CD14-positive monocyte (primary cell): ENCODE results near the gene ARHGEF10L. TPM values are rescaled to one million over a fixed set of nuclear protein-coding genes. Genes with fewer than 3 reads are reported as not detected.
A peak's percentile ranks its signal among the peaks of the same experiment; 100 is the strongest.
"Not testable (repeated sequence)": the region's sequence is repeated elsewhere in the genome, so short reads cannot be mapped to it uniquely, and the experiment has no call there.

ENCODE experiments used
- DNase-seq, 3 donors: peaks; one replicate each; pipeline ENCODE4 v3.0.0-alpha.2; 2011 to 2022
- H2AFZ ChIP-seq: 2 replicates; pipeline ENCODE4 v1.6.0; 2012; ENCODE audit warnings: mild to moderate bottlenecking, low read depth, low read length, inconsistent platforms; ENCODE audit not compliant: insufficient read depth, poor library complexity, severe bottlenecking
- H3K27ac ChIP-seq, 2 donors: 1 replicate in 1 of 2; 2 replicates in 1 of 2; pipeline ENCODE4 v1.5.1; 2012 to 2013; ENCODE audit warnings: low read length in 2 of 2, control low read depth in 1 of 2, inconsistent platforms in 1 of 2, low read depth in 1 of 2, mild to moderate bottlenecking in 1 of 2
- H3K27me3 ChIP-seq, 2 donors: one replicate each; pipeline versions ENCODE4 v1.6.0 to v1.6.1; 2011 to 2013; ENCODE audit warnings: low read length in 2 of 2; ENCODE audit not compliant: control insufficient read depth in 2 of 2, insufficient read depth in 2 of 2
- H3K36me3 ChIP-seq, 2 donors: replicated peaks in 1 of 2; 1 replicate in 1 of 2; 2 replicates in 1 of 2; pipeline versions ENCODE4 v1.5.1 to v1.6.1; 2012 to 2013; ENCODE audit warnings: low read length in 2 of 2, control low read depth in 1 of 2, inconsistent platforms in 1 of 2, mild to moderate bottlenecking in 1 of 2; ENCODE audit not compliant: insufficient read depth in 2 of 2, control insufficient read depth in 1 of 2
- H3K4me1 ChIP-seq, 2 donors: 1 replicate in 1 of 2; 2 replicates in 1 of 2; pipeline versions ENCODE4 v1.5.1 to v1.6.1; 2012 to 2013; ENCODE audit warnings: low read length in 2 of 2, control low read depth in 1 of 2, inconsistent platforms in 1 of 2, mild to moderate bottlenecking in 1 of 2, moderate library complexity in 1 of 2; ENCODE audit not compliant: insufficient read depth in 2 of 2, control insufficient read depth in 1 of 2
- H3K4me2 ChIP-seq: replicated peaks from 2 replicates; pipeline ENCODE3; 2012; ENCODE audit warnings: low read length, moderate library complexity, mild to moderate bottlenecking; ENCODE audit not compliant: poor library complexity, severe bottlenecking; ENCODE audit errors: extremely low read depth
- H3K4me3 ChIP-seq, 3 experiments: fragments of 200-600 bp in 1 of 3; sonication (generic) in 1 of 3; replicated peaks in 1 of 3; 1 replicate in 2 of 3; 2 replicates in 1 of 3; pipeline ENCODE4 v1.5.1; 2011 to 2013; ENCODE audit warnings: low read length in 3 of 3, mild to moderate bottlenecking in 3 of 3, control low read depth in 2 of 3, low read depth in 2 of 3, inconsistent platforms in 1 of 3, moderate library complexity in 1 of 3
- H3K79me2 ChIP-seq: 2 replicates; pipeline ENCODE4 v1.6.0; 2012; ENCODE audit warnings: mild to moderate bottlenecking, control low read depth, inconsistent platforms, low read length, moderate library complexity; ENCODE audit not compliant: insufficient read depth
- H3K9ac ChIP-seq: 2 replicates; pipeline ENCODE4 v1.6.0; 2017; ENCODE audit warnings: low read length, mild to moderate bottlenecking; ENCODE audit not compliant: insufficient read depth, poor library complexity, severe bottlenecking
- H3K9me3 ChIP-seq, 2 donors: replicated peaks in 1 of 2; 1 replicate in 1 of 2; 2 replicates in 1 of 2; pipeline versions ENCODE4 v1.5.1 to v1.6.1; 2012 to 2013; ENCODE audit warnings: low read length in 2 of 2, control low read depth in 1 of 2; ENCODE audit not compliant: control insufficient read depth in 1 of 2, insufficient read depth in 1 of 2
- H4K20me1 ChIP-seq: 2 replicates; pipeline ENCODE4 v1.6.0; 2012; ENCODE audit warnings: mild to moderate bottlenecking, low read length, control low read depth, moderate library complexity; ENCODE audit not compliant: insufficient read depth
- H3K27ac Mint-ChIP-seq, 7 donors: one replicate each; pipeline ENCODE4 v1.8.0; 2020; ENCODE audit warnings: mild to moderate bottlenecking in 7 of 7, mixed read lengths in 7 of 7, moderate library complexity in 6 of 7, inconsistent platforms in 2 of 7
- H3K27me3 Mint-ChIP-seq, 3 donors: one replicate each; pipeline ENCODE4 v1.8.0; 2021 to 2022; ENCODE audit warnings: low read depth in 3 of 3, mild to moderate bottlenecking in 3 of 3, mixed read lengths in 3 of 3, moderate library complexity in 3 of 3, inconsistent platforms in 1 of 3
- H3K36me3 Mint-ChIP-seq, 2 donors: one replicate each; pipeline ENCODE4 v1.8.0; 2020; ENCODE audit warnings: mixed read lengths in 2 of 2, inconsistent platforms in 1 of 2, mild to moderate bottlenecking in 1 of 2
- H3K4me1 Mint-ChIP-seq: one replicate; pipeline ENCODE4 v1.8.0; 2020; ENCODE audit warnings: mild to moderate bottlenecking, mixed read lengths
- H3K4me3 Mint-ChIP-seq, 2 donors: one replicate each; pipeline ENCODE4 v1.8.0; 2020; ENCODE audit warnings: mild to moderate bottlenecking in 2 of 2, mixed read lengths in 2 of 2, moderate library complexity in 1 of 2
- H3K9me3 Mint-ChIP-seq, 7 donors: one replicate each; pipeline ENCODE4 v1.8.0; 2020 to 2022; ENCODE audit warnings: mixed read lengths in 7 of 7, mild to moderate bottlenecking in 6 of 7, moderate library complexity in 6 of 7, inconsistent platforms in 2 of 7
- WGBS: methylation state at CpG from one replicate; pipeline ENCODE4 v1.1.5; 2013; ENCODE audit warnings: missing lambda C conversion rate; ENCODE audit not compliant: insufficient coverage; 5-methylcytosine and 5-hydroxymethylcytosine counted together
- intact Hi-C, 2 donors: fragments of 100-400 bp; cut with micrococcal nuclease; formaldehyde crosslinking; loops; one replicate each; pipeline versions ENCODE4 v1.15.0 to v1.15.1; 2023
- polyA minus RNA-seq: library from RNA; depleted of rRNA, polyadenylated mRNA; stranded (reverse); fragments of >200 nt; gene quantifications from 2 replicates; pipeline ENCODE4 v1.2.3, GENCODE V29; 2012
- polyA plus RNA-seq, 3 donors: library from polyadenylated mRNA; depleted of rRNA in 1 of 3; unstranded in 2 of 3; stranded (reverse) in 1 of 3; fragments of 300-500 nt in 2 of 3; fragments of >200 nt in 1 of 3; fragmentation: Illumina TruSeq in 2 of 3; gene quantifications; 1 replicate in 2 of 3; 2 replicates in 1 of 3; pipeline ENCODE4 v1.2.3, GENCODE V29; 2012 to 2021
- total RNA-seq, 12 experiments: library from RNA in 1 of 12; stranded (reverse) in 1 of 12; fragments of 120-200 nt in 1 of 12; gene quantifications; one replicate each; pipeline ENCODE4 v1.2.4 and lab custom pipeline; 2013 to 2026; ENCODE audit warnings: mixed read lengths in 6 of 12, inconsistent platforms in 1 of 12
- TF ChIP-seq, protein P1 (sequence below): fragments of 200-600 bp; IDR thresholded peaks from one replicate; pipeline ENCODE4 v1.8.0; 2022; ENCODE audit warnings: antibody characterized with exemption, mild to moderate bottlenecking

Gene ARHGEF10L, protein sequence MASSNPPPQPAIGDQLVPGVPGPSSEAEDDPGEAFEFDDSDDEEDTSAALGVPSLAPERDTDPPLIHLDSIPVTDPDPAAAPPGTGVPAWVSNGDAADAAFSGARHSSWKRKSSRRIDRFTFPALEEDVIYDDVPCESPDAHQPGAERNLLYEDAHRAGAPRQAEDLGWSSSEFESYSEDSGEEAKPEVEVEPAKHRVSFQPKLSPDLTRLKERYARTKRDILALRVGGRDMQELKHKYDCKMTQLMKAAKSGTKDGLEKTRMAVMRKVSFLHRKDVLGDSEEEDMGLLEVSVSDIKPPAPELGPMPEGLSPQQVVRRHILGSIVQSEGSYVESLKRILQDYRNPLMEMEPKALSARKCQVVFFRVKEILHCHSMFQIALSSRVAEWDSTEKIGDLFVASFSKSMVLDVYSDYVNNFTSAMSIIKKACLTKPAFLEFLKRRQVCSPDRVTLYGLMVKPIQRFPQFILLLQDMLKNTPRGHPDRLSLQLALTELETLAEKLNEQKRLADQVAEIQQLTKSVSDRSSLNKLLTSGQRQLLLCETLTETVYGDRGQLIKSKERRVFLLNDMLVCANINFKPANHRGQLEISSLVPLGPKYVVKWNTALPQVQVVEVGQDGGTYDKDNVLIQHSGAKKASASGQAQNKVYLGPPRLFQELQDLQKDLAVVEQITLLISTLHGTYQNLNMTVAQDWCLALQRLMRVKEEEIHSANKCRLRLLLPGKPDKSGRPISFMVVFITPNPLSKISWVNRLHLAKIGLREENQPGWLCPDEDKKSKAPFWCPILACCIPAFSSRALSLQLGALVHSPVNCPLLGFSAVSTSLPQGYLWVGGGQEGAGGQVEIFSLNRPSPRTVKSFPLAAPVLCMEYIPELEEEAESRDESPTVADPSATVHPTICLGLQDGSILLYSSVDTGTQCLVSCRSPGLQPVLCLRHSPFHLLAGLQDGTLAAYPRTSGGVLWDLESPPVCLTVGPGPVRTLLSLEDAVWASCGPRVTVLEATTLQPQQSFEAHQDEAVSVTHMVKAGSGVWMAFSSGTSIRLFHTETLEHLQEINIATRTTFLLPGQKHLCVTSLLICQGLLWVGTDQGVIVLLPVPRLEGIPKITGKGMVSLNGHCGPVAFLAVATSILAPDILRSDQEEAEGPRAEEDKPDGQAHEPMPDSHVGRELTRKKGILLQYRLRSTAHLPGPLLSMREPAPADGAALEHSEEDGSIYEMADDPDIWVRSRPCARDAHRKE (N-terminal part only)
- 56.4 TPM for total RNA-seq (2013)
- polyA plus RNA-seq (10 to 100 TPM; 20.7 to 95.7 (median 23.7) TPM), polyA minus RNA-seq (84.8 and 112 TPM in 2 replicates), total RNA-seq (lab: John Stamatoyannopoulos, UW) (50.5 to 109 (median 80.2) reads per million in 11 experiments)

DNA sequence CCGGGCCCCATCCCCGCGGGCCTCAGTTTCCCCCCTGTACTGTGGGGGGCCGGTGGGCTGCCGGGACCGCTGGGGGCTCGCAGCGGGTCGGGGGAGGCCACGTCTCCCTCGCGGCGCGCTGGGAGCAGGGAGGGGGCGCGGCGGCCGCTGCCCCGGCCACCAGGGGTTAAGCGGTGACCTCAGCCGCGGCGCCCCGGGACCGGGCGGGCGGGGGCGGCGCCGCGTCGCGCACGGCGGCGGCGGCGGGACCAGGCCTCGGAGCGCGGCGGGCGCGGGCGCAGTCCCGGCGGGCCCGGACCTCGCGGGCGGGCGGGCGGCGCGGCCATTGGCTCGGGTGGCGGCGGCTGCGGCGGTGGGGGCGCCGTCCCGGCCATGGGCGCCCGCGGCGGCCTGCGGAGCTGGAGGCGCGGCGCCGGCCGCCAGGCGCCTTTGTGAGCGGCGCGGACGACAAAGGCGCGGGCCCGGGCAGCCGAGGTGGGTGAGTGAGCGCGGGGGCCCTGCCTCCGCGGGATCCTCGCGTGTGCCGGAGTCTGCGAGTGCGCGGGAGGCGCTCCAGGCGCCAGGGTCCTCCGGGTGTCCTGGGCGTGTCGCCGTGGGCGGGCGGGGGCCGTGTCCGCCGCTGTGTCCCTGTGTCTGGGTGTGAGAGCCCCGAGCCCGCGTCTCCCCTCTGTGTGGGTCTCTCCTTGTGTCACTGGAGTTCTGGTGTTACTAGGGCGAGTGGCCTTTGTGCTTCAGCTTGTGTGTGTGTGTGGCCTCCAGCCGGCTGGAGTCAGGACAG is at the start of gene ARHGEF10L:
Gene ARHGEF10L (plus strand): TSS at position 222 of the 778 bp plus-strand sequence. CDS start 40,898 bp downstream, outside the sequence.
- Histone ChIP-seq H3K4me2 (peak within 1 kb of the TSS; percentile 80), H4K20me1 (no peaks in the 10 kb centered on the region), H3K4me1 (peaks cover 36 to 40% of the 10 kb centered on the region in 2 donors), H2AFZ (peak within 1 kb of the TSS; percentile 83), H3K36me3 (no peaks in the 10 kb centered on the region), H3K79me2 (no peaks in the 10 kb centered on the region), H3K27ac (no peak within 1 kb of the TSS), H3K9ac (peak within 1 kb of the TSS; percentile 46), H3K9me3 (peaks cover 0 to 6% of the 10 kb centered on the region in 2 donors), H3K27me3 (peaks cover 21 to 30% of the 10 kb centered on the region in 2 donors), H3K4me3 (peak within 1 kb of the TSS; percentile 27 to 74 (median 40))
- TF ChIP-seq, protein P1, sequence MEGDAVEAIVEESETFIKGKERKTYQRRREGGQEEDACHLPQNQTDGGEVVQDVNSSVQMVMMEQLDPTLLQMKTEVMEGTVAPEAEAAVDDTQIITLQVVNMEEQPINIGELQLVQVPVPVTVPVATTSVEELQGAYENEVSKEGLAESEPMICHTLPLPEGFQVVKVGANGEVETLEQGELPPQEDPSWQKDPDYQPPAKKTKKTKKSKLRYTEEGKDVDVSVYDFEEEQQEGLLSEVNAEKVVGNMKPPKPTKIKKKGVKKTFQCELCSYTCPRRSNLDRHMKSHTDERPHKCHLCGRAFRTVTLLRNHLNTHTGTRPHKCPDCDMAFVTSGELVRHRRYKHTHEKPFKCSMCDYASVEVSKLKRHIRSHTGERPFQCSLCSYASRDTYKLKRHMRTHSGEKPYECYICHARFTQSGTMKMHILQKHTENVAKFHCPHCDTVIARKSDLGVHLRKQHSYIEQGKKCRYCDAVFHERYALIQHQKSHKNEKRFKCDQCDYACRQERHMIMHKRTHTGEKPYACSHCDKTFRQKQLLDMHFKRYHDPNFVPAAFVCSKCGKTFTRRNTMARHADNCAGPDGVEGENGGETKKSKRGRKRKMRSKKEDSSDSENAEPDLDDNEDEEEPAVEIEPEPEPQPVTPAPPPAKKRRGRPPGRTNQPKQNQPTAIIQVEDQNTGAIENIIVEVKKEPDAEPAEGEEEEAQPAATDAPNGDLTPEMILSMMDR = no peak
- under 1% methylated on average over 102 of the region's 108 CpGs for WGBS
- Mint-ChIP-seq H3K9me3 (peaks cover 0 to 10% (median 6%) of the 10 kb centered on the region in 7 donors), H3K27ac (peak within 1 kb of the TSS in 2 of 7 donors; percentile 7 to 24), H3K4me3 (peak within 1 kb of the TSS; percentile 82 to 91), H3K27me3 (peaks cover 41 to 44% (median 42%) of the 10 kb centered on the region in 3 donors), H3K4me1 (peaks cover 33% of the 10 kb centered on the region), H3K36me3 (peaks cover 4 to 5% of the 10 kb centered on the region in 2 donors)
- no peak for DNase-seq
- intact Hi-C loops = no loop called here

DNA sequence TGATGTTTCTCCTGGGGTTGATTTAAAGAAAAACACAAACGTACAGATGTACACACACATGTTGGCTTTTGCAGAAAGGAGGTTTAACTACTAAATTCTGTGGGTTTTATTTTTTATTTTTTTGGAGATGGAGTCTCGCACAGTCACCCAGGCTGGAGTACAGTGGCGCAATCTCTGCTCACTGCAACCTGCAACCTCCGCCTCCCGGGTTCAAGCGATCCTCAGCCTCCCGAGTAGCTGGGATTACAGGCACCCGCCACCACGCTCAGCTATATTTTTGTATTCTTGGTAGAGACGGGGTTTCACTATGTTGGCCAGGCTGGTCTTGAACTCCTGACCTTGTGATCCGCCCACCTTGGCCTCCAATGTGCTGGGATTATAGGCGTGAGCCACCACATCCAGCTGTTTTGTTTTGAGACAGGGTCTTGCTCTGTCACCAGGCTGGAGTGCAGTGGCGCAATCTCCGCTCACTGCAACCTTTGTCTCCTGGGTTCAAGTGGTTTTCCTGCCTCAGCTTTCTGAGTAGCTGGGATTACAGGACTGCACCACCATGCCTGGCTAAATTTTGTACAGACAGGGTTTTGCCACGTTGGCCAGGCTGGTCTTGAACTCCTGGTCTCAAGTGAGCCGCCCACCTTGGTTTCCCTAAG is 49.6 kb upstream of the ARHGEF10L start:
- not testable (repeated sequence) for DNase-seq, H3K9ac ChIP-seq, H3K36me3 ChIP-seq, H3K4me1 Mint-ChIP-seq, H3K27ac ChIP-seq, H3K79me2 ChIP-seq, H3K27me3 Mint-ChIP-seq, H3K9me3 ChIP-seq, H3K27ac Mint-ChIP-seq, H3K4me3 Mint-ChIP-seq, H3K4me2 ChIP-seq, H3K36me3 Mint-ChIP-seq, H3K4me3 ChIP-seq, H2AFZ ChIP-seq, H3K9me3 Mint-ChIP-seq, H3K27me3 ChIP-seq, H3K4me1 ChIP-seq, H4K20me1 ChIP-seq
- intact Hi-C loops = loop anchor here (5.0 to 10.0 kb wide), 3 partner anchors 335 to 612 kb away; no protein-coding TSS in a partner anchor
- WGBS = 82% methylated on average over 12 of the region's 16 CpGs

DNA sequence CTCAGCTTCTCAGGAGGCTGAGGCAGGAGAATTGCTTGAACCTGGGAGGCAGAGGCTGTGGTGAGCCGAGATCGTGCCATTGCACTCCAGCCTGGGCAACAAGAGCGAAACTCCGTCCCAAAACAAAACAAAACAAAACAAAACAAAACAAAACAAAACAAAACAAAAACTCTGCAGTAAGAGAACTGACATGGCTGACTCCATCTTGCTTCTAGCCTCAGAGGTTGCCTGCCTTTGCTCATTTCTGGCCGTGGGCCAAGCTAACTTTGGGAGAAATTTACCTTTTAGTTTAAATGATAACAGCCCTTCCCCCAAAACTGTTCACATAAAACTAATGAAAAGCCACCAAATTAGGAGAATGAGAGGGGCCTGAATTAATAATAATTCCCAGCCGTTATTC is 48.8 kb upstream of the ARHGEF10L start:
- H3K27ac Mint-ChIP-seq, H3K27ac ChIP-seq, H3K27me3 Mint-ChIP-seq, H3K79me2 ChIP-seq, H3K4me3 ChIP-seq, H3K9me3 Mint-ChIP-seq, H3K9me3 ChIP-seq, H3K4me2 ChIP-seq, H4K20me1 ChIP-seq, H3K9ac ChIP-seq, H3K36me3 ChIP-seq, H2AFZ ChIP-seq, H3K27me3 ChIP-seq, H3K36me3 Mint-ChIP-seq, H3K4me1 Mint-ChIP-seq, H3K4me3 Mint-ChIP-seq, DNase-seq, H3K4me1 ChIP-seq: not testable (repeated sequence)
- no CpG with 5 or more reads among the region's 6 CpGs for WGBS
- intact Hi-C loops = loop anchor here (5.0 to 10.0 kb wide), 3 partner anchors 334 to 612 kb away; no protein-coding TSS in a partner anchor
